HL-60 (cell line): ENCODE results near the gene PEX5L.

ENCODE experiments used
- DNase-seq, 2 experiments: peaks; one replicate each; pipeline ENCODE4 v3.0.0-alpha.2; 2010 to 2020; ENCODE audit warnings: low read depth in 1 of 2, low spot score in 1 of 2
- H3K27ac ChIP-seq: fragments of 250-450 bp; sonication (Bioruptor Pico); replicated peaks from 2 replicates; pipeline ENCODE4 v1.5.1; 2020; ENCODE audit warnings: mild to moderate bottlenecking, moderate library complexity
- H3K27me3 ChIP-seq: fragments of 250-450 bp; sonication (Bioruptor Pico); 2 replicates; pipeline ENCODE4 v1.5.1; 2021; ENCODE audit warnings: mild to moderate bottlenecking, moderate library complexity; ENCODE audit not compliant: insufficient read depth, poor library complexity, severe bottlenecking
- H3K4me3 ChIP-seq: replicated peaks from 2 replicates; pipeline ENCODE4 v1.5.1; 2011; ENCODE audit warnings: mild to moderate bottlenecking, control low read depth, low read length; ENCODE audit not compliant: insufficient read depth
- GABPA ChIP-seq: IDR thresholded peaks from 2 replicates; pipeline ENCODE4 v1.6.1; 2012; ENCODE audit warnings: low read depth
- POLR2AphosphoS5 ChIP-seq: IDR thresholded peaks from 2 replicates; pipeline ENCODE4 v1.6.1; 2012; ENCODE audit warnings: low read depth
- SPI1 ChIP-seq: IDR thresholded peaks from 2 replicates; pipeline ENCODE4 v1.6.1; 2012; ENCODE audit warnings: low read depth, mild to moderate bottlenecking, borderline replicate concordance
- TF ChIP-seq, protein P1 (sequence below): IDR thresholded peaks from 2 replicates; pipeline ENCODE4 v1.6.1; 2012; ENCODE audit warnings: low read depth; ENCODE audit not compliant: insufficient replicate concordance
- TF ChIP-seq, protein P2 (sequence below): IDR thresholded peaks from one replicate; pipeline ENCODE4 v1.5.1; 2011; ENCODE audit warnings: low read length, control low read depth, inconsistent platforms; ENCODE audit not compliant: insufficient read depth

The PEX5L gene

DNA sequence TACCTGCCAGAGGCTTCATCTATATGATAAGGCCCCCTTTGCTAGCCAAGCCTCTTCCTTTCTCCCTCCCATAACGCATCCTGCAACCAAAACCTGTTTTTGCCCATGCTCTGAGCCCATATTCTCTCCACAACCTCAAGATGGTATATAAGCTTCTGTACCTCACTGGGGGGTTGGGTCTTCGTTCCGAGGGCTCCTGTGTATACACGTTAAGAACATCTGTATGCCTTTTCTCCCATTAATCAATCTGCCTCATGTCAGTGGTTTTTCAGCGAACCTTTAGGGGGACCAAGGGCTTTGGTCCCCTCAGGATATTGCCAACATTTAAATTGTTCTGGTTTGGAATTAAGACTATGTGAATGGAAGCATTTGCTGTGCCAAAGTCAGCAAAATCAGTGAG is 168.0 kb downstream of the PEX5L start:
- no peak for DNase-seq
- Histone ChIP-seq H3K4me3 (no peak overlapping the region), H3K27ac (no peak overlapping the region), H3K27me3 (no peaks in the 10 kb centered on the region)
- TF ChIP-seq, protein P1, sequence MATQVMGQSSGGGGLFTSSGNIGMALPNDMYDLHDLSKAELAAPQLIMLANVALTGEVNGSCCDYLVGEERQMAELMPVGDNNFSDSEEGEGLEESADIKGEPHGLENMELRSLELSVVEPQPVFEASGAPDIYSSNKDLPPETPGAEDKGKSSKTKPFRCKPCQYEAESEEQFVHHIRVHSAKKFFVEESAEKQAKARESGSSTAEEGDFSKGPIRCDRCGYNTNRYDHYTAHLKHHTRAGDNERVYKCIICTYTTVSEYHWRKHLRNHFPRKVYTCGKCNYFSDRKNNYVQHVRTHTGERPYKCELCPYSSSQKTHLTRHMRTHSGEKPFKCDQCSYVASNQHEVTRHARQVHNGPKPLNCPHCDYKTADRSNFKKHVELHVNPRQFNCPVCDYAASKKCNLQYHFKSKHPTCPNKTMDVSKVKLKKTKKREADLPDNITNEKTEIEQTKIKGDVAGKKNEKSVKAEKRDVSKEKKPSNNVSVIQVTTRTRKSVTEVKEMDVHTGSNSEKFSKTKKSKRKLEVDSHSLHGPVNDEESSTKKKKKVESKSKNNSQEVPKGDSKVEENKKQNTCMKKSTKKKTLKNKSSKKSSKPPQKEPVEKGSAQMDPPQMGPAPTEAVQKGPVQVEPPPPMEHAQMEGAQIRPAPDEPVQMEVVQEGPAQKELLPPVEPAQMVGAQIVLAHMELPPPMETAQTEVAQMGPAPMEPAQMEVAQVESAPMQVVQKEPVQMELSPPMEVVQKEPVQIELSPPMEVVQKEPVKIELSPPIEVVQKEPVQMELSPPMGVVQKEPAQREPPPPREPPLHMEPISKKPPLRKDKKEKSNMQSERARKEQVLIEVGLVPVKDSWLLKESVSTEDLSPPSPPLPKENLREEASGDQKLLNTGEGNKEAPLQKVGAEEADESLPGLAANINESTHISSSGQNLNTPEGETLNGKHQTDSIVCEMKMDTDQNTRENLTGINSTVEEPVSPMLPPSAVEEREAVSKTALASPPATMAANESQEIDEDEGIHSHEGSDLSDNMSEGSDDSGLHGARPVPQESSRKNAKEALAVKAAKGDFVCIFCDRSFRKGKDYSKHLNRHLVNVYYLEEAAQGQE = no peak
- no peak for TF ChIP-seq GABPA
- TF ChIP-seq POLR2AphosphoS5 = no peak
- TF ChIP-seq, protein P2, sequence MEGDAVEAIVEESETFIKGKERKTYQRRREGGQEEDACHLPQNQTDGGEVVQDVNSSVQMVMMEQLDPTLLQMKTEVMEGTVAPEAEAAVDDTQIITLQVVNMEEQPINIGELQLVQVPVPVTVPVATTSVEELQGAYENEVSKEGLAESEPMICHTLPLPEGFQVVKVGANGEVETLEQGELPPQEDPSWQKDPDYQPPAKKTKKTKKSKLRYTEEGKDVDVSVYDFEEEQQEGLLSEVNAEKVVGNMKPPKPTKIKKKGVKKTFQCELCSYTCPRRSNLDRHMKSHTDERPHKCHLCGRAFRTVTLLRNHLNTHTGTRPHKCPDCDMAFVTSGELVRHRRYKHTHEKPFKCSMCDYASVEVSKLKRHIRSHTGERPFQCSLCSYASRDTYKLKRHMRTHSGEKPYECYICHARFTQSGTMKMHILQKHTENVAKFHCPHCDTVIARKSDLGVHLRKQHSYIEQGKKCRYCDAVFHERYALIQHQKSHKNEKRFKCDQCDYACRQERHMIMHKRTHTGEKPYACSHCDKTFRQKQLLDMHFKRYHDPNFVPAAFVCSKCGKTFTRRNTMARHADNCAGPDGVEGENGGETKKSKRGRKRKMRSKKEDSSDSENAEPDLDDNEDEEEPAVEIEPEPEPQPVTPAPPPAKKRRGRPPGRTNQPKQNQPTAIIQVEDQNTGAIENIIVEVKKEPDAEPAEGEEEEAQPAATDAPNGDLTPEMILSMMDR = no peak
- TF ChIP-seq SPI1 = no peak

DNA sequence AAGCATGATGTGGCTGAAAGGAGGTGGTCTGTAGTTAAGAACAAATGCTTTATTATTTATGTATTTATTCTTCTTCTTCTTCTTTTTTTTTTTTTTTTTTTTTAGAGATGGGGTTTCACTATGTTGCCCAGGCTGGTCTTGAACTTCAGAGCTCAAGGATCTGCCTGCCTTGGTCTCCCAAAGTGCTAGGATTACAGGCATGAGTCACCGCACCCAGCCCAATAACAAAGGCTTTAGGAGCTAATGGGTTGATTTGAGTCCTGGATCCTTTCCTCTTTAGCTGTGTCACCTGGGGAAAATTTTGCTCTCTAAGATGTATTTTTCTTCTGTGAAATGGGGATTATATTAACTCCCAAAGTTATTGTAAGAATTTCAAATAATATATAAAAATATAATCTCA is 168.8 kb downstream of the PEX5L start:
- no peak for DNase-seq
- no peak for TF ChIP-seq POLR2AphosphoS5
- no peak for TF ChIP-seq GABPA
- TF ChIP-seq SPI1 = no peak
- TF ChIP-seq, protein P2 = no peak
- TF ChIP-seq, protein P1 = no peak
- Histone ChIP-seq H3K27ac (no peak overlapping the region), H3K4me3 (no peak overlapping the region), H3K27me3 (no peaks in the 10 kb centered on the region)

DNA sequence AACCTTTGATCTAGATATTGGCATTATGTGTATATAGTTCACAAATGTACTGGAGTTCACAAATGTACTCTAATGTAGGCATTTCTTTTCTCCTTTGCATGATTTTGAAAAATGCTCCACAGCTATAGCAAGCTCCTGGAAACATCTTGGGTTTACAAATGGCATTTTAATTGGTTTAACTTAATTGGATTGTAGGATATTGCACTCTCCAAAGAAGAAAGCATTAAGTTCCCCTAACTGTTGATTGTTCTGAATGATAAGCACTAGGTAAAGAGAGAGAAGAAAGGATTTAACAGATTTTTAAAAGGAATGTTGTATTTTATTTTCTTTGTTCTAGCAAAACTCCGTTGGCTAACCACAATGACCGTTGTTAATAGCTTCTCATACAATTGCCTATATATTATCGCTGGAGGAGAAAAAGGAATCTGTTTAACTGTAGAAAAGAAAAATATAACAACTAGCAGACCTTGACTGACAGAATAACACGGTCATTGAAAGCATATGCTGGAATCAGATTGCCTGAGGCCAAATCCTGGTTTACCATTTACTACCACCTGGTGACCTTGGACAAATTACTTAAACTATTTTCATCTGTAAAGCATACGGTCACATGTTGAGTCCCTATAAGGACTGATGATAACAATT is 170.8 kb downstream of the PEX5L start:
- no peak for DNase-seq
- Histone ChIP-seq H3K4me3 (no peak overlapping the region), H3K27ac (no peak overlapping the region), H3K27me3 (no peaks in the 10 kb centered on the region)
- TF ChIP-seq POLR2AphosphoS5 = no peak

DNA sequence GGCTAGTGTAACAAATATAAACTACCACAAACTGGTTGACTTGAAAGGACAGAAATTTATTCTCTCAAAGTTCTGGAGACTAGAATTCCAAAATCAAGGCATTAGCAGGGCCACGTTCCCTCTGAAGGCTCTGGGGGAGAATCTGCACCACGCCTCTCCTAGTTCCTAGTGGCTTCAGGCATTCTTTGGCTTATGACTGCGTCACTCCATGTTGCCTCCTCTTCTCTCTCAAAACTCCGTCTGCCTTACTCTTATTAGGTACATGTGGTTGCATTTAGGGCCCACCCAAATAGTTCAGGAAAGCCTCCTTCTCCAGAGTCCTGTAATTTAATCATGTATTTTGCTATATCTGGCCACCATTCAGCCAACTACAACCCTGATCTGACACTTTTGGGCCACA is 174.8 kb downstream of the PEX5L start:
- TF ChIP-seq, protein P2 = no peak
- TF ChIP-seq POLR2AphosphoS5 = no peak
- TF ChIP-seq SPI1 = no peak
- TF ChIP-seq, protein P1 = no peak
- TF ChIP-seq GABPA = no peak
- no peak for DNase-seq
- H3K27ac ChIP-seq = no peak overlapping the region
- H3K4me3 ChIP-seq = no peak overlapping the region
- H3K27me3 ChIP-seq = no peaks in the 10 kb centered on the region
